ENCODE results near the gene NDUFA13.

- TF ChIP-seq CTCF (IDR thresholded peaks at IDR 0.05): no peak
- TF ChIP-seq POLR2A (IDR thresholded peaks at IDR 0.05): no peak
Measured at GRCh38 chr19:19550485-19550929, 34.5 kb downstream of the NDUFA13 start.

All from gastroesophageal sphincter (tissue), 3 donors.